ENCODE data around the gene BCCIP. TPM values are rescaled to one million over a fixed set of nuclear protein-coding genes. Genes with fewer than 3 reads are reported as not detected.

BCCIP gene
- polyA plus RNA-seq, 1 donor = 54.3 TPM

- DNase-seq = peak; percentile 40
Measured at GRCh38 chr10:125844751-125845221, 21.4 kb downstream of the BCCIP start.

GRCh38 chr10:125845617-125846016 lies 22.3 kb downstream of the BCCIP start:
- DNase-seq = no peak

- no peak for DNase-seq
Measured at GRCh38 chr10:125846894-125847293, 23.5 kb downstream of the BCCIP start.

DNA sequence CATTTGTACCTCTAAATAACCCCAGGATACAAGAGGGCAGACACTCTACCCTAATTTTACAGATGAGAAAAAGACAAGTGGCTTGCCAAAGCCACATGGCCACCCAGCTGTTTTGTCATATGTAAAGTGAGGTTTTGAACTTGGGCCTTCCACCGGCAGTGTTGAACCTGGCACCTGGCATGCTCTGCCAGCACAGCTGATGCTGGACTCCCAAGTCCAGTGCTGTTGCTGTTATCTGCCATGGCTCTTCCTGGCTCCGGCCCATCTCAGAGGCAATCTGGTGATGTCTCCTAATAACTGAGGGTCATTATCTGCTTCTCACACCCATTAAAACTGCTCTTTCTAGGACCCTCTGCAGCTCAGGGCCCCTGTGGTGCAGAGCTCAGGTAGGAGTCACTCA lies 25.0 kb downstream of the BCCIP start:
- DNase-seq = no peak

- no peak for DNase-seq
Measured at GRCh38 chr10:125848857-125849256, 25.5 kb downstream of the BCCIP start.

GRCh38 chr10:125849448-125849847 lies 26.1 kb downstream of the BCCIP start:
- no peak for DNase-seq

GRCh38 chr10:125850766-125851731 lies 27.7 kb downstream of the BCCIP start:
- no peak for DNase-seq

- no peak for DNase-seq
Measured at GRCh38 chr10:125852487-125852886, 29.1 kb downstream of the BCCIP start.

DNA sequence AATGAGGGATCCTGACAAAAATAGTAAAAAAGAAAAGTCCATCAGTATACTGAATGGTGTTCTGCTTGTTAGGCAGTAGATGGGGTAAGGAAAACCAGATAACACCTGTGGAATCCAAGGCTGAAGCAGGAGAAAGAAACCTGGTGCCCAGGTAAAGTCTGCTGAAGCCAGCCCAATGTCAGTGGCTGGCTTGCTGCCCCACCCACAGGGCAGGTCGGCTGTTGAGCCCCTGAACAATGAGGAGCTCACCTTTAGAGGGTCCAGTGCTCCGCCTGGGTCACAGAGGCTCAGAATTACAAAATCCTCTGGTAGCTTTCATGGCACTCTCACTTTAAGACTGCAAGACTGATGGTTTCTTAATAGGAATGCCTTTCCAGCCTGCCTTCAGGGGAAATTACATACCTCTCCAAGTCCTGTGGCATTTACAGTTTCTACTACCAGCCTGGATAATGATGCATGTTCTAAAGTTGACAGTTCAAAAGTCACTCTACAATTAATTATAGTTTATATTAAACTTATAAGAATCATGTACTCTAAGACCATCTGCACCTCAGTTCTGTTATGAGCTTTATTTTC lies 33.9 kb downstream of the BCCIP start:
- no peak for DNase-seq

DNA sequence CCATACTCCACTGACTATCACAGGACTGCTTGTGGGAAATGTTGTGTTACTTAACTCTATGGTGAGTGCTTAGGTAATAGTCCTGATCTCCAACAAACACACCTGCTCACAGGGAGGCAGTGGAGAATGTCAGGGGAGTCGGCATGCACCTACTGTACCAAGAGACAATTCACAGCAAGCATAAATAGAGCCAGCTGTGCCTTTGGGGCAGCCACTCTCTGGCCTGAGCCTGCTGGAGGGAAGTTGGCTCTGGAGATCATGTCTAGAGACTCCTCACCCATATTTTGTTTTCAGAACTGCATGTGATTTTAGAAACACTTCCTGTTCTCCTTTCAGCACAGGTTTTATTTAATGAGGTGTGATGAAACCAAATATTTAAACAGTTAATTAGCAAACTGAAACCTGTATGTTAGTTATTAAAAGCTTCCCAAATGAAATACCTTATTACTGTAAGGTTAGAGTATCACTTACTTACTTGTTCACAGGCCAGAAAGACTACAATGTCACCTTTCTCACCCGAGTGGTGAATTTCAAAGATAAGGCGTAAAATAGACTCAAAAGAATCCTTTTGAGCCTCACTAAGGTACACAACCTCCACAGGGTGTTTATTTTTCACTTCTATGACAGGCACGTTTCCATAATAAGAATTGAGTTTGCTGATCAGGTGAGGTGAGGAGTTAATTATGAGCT lies 35.9 kb downstream of the BCCIP start:
- no peak for DNase-seq

- no peak for DNase-seq
Measured at GRCh38 chr10:125865120-125865519, 41.8 kb downstream of the BCCIP start.

DNA sequence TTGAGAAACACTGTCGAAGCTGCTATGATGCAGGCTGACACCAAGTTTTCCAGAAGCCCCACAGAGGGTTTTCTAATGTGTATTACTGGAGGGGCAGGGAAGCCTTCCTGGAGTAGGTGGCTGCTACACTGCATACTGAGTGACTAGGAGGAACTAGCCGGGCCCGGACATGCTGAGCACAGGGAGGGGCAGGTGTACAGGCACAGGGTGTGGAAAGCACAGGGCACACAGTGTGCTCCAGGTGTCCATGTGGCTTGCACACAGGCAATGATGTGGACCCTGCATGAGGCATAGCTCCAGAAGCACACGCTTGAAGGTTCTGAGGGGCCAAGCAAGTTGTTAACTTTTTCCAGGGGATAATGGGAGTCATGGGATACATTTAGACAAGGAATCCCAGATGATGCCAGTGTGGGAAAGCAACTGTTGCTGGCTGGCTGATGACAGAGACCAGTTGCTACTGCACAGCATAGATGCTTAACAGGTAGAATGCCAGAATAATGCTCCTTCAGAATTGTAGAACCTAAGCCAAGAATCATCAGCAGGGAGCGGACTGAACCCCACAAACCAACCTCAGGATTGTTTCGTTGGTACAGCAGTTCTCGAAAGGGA lies 43.2 kb downstream of the BCCIP start:
- no peak for DNase-seq

- DNase-seq = peak; percentile 13
Measured at GRCh38 chr10:125868372-125868975, 45.1 kb downstream of the BCCIP start.

DNA sequence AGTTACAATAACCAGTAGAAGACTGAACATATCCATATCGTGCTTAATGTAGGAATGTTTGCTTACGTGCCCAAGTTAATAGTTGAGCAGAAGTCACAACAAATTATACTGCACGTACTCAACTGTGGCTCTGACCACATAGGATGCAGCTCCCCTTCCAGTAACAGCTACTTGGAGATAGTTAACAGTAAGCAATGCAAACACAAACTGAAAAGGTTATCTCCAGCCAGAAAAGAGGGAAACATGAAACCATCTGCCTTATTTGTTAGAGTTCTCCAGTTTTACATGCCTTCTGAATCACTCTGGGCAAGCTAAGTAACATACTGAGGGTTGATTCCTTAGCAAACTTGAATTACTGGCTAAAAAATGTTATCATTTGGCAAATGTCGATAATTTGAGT lies 48.0 kb downstream of the BCCIP start:
- DNase-seq = no peak

DNA sequence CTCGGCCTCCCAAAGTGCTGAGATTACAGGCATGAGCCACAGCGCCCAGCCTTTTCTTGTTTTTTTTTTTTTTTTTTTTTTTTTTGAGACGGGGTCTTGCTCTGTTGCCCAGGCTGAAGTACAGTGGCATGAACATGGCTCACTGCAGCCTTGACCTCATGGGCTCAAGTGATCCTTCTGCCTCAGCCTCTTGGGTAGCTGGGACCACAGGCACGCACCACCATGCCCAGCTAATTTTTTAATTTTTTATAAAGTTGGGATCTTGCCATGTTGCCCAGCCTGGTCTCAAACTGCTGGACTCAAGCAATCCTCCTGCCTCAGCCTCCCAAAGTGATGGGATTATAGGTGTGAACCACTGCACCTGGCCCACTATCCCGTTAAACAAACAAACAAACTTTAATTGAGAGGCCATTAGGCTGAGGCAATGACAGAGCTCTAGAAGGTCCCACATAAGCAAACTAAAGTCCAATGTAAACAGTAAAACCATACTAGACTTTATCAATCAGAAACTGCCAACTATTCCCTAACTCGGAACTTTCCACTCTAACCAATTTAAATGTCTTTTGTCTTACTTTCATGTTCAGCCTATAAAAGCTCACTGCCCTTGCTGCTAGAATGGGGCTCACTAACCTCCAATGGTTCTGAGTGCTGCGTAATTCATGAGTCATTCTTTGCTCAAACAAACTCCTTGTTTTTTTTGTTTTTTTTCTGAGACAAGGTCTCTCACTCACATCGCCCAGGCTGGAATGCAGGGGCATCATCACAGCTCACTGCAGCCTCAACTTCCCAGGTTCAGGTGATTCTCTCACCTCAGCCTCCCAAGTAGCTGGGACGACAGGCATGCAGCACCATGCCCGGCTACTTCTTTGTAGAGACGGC lies 55.9 kb downstream of the BCCIP start:
- DNase-seq = no peak

GRCh38 chr10:125880719-125881118 lies 57.4 kb downstream of the BCCIP start:
- no peak for DNase-seq

DNA sequence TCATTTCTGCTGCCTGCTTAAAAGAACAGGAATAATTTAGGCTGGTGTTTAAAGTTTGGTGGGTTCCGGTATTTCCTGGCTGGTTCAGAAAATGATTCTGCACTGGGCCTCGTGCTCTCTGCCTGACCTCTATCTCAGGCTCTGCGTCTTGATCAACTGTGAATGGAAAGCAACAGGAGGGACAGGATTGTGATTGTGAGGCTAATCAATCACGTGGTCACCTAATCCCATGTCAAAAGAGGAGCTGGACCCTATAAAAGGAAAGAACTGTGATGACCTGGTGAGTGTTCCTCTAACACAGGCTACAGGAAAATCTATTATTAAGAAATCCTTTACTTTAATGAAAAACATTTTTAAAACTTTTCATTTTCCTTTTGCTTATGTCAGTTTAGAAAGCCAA lies 57.8 kb downstream of the BCCIP start, which contains the start of gene DHX32:
TSS of gene DHX32 (minus strand) at position 101 of the 400 bp plus-strand sequence. CDS start 468 bp downstream, outside the sequence.
- DNase-seq = no peak

DNA sequence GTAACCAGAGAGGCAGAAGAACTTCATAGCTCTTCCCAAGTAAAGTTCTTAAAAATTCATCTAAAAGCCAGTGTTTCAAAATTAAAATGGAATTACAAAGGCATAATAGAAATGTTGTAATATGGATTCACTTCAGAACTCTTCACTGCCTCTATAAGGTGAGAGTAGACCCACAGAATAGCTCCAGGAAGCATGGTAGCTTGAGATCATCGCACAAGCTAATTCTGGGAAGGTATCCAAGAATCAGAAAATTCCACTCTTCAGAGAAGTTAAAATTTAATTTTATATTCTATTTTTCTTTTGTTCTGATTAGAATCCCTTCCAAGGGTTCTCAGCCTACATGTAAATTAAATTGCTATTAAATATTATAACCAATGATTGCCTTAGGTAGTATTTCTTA lies 59.2 kb downstream of the BCCIP start:
- DNase-seq = no peak

DNA sequence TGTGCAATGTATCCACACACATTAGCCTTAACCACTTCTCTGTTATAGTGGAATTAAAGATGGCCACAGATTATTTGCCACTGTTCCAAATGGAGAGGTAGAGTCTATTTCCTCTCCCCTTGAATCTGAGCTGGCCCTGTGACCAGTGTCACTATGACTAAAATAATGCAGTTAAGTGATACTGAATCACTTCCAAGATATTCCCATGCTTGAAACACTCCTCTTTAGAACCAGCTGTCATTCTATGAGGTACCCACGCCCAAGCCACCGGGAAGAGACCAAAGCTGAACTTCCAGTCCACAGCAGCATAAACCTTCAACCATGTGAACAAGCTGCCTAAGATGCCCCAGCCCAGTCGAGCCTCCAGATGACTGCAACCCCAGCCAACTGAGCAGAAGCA lies 59.9 kb downstream of the BCCIP start:
- no peak for DNase-seq

All from hindlimb muscle (tissue), 1 donor.